Astrocyte (in vitro differentiated cells and primary cell): ENCODE results near the gene CISD1. TPM values are rescaled to one million over a fixed set of nuclear protein-coding genes. Genes with fewer than 3 reads are reported as not detected.

Experiments
- DNase-seq: peaks from one replicate; pipeline ENCODE4 v3.0.0-alpha.2; 2010; ENCODE audit warnings: low read depth
- FAIRE-seq: peaks from 2 replicates; lab custom pipeline; 2011; peaks lifted over from hg19 to GRCh38; lab: Jason Lieb, UNC
- H2AFZ ChIP-seq: 2 replicates; pipeline ENCODE4 v1.6.0; 2012; ENCODE audit warnings: low read depth, low read length, inconsistent platforms
- H3K27ac ChIP-seq: 2 replicates; pipeline ENCODE4 v1.5.1; 2011; ENCODE audit warnings: low read depth, low read length, inconsistent platforms
- H3K27me3 ChIP-seq: 2 replicates; pipeline ENCODE4 v1.6.0; 2011; ENCODE audit warnings: low read length, inconsistent platforms; ENCODE audit not compliant: insufficient read depth
- H3K36me3 ChIP-seq: 2 replicates; pipeline ENCODE4 v1.5.1; 2011; ENCODE audit warnings: low read length, inconsistent platforms; ENCODE audit not compliant: insufficient read depth
- H3K4me1 ChIP-seq: 2 replicates; pipeline ENCODE4 v1.5.1; 2011; ENCODE audit warnings: low read length, inconsistent platforms; ENCODE audit not compliant: insufficient read depth
- H3K4me2 ChIP-seq: 2 replicates; pipeline ENCODE4 v1.6.0; 2012; ENCODE audit warnings: low read length, inconsistent platforms
- H3K4me3 ChIP-seq: 2 replicates; pipeline ENCODE4 v1.5.1; 2011; ENCODE audit warnings: low read depth, mild to moderate bottlenecking, low read length, inconsistent platforms; ENCODE audit not compliant: insufficient read depth
- H3K79me2 ChIP-seq: 2 replicates; pipeline ENCODE4 v1.6.0; 2012; ENCODE audit warnings: mild to moderate bottlenecking, low read length, inconsistent platforms; ENCODE audit not compliant: insufficient read depth
- H3K9ac ChIP-seq: 2 replicates; pipeline ENCODE4 v1.6.0; 2012; ENCODE audit warnings: mild to moderate bottlenecking, low read length, inconsistent platforms
- H3K9me3 ChIP-seq: 2 replicates; pipeline ENCODE4 v1.5.1; 2012; ENCODE audit warnings: low read depth, mild to moderate bottlenecking, low read length, inconsistent platforms; ENCODE audit not compliant: insufficient read depth
- H4K20me1 ChIP-seq: 2 replicates; pipeline ENCODE4 v1.6.0; 2012; ENCODE audit warnings: low read length, inconsistent platforms; ENCODE audit not compliant: insufficient read depth
- H3K27ac Mint-ChIP-seq: one replicate; pipeline ENCODE4 v1.8.0; 2021; ENCODE audit warnings: mild to moderate bottlenecking, mixed read lengths; ENCODE audit not compliant: unreplicated experiment
- H3K27me3 Mint-ChIP-seq: one replicate; pipeline ENCODE4 v1.8.0; 2021; ENCODE audit warnings: low read depth, mixed read lengths; ENCODE audit not compliant: unreplicated experiment
- H3K36me3 Mint-ChIP-seq: one replicate; pipeline ENCODE4 v1.8.0; 2021; ENCODE audit warnings: low read depth, mixed read lengths; ENCODE audit not compliant: unreplicated experiment
- H3K4me1 Mint-ChIP-seq: one replicate; pipeline ENCODE4 v1.8.0; 2021; ENCODE audit warnings: low read depth, mixed read lengths; ENCODE audit not compliant: unreplicated experiment
- H3K4me3 Mint-ChIP-seq: one replicate; pipeline ENCODE4 v1.8.0; 2021; ENCODE audit warnings: mild to moderate bottlenecking, moderate library complexity, mixed read lengths; ENCODE audit not compliant: unreplicated experiment
- H3K9me3 Mint-ChIP-seq: one replicate; pipeline ENCODE4 v1.8.0; 2021; ENCODE audit warnings: mild to moderate bottlenecking, mixed read lengths; ENCODE audit not compliant: unreplicated experiment
- CTCF ChIP-seq: IDR thresholded peaks from 2 replicates; pipeline ENCODE4 v1.5.1; 2011; ENCODE audit warnings: low read depth, mild to moderate bottlenecking, inconsistent platforms, low read length, moderate library complexity; ENCODE audit not compliant: insufficient read depth
- EZH2 ChIP-seq: IDR thresholded peaks from 2 replicates; pipeline ENCODE4 v1.6.1; 2012; ENCODE audit warnings: mild to moderate bottlenecking, low read length, inconsistent platforms; ENCODE audit not compliant: insufficient read depth
- total RNA-seq: library from RNA; stranded (reverse); gene quantifications from 2 replicates; pipeline ENCODE4 v1.2.1, GENCODE V29; 2021

CISD1 gene
- total RNA-seq, 1 donor from 2014 or later = 36.3 TPM

DNA sequence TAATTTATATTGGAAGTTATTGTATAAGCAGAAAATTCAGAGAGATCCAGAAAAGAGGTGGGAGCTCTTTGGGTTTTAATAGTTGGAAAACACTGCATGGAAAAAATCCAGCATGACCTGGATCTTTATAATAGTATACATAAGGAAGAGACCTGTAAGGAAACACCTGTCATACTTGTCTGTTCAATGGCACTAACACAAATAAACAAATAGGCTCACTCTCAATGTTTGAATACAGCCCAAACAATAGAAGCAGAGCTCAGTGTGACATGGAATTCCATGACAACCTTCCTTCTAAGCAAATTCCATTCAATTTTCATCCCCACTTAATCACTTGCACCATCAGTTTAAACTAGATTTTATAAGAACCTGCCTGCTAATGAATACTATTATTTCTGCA lies 31.7 kb downstream of the CISD1 start:
- Histone ChIP-seq H4K20me1 (no peaks in the 10 kb centered on the region), H3K27me3 (no peaks in the 10 kb centered on the region), H3K4me2 (no peak overlapping the region), H3K9ac (no peak overlapping the region), H3K4me1 (no peaks in the 10 kb centered on the region), H3K27ac (no peak overlapping the region), H2AFZ (no peak overlapping the region), H3K4me3 (no peak overlapping the region), H3K9me3 (no peaks in the 10 kb centered on the region), H3K36me3 (no peaks in the 10 kb centered on the region), H3K79me2 (no peaks in the 10 kb centered on the region)
- TF ChIP-seq CTCF (no peak), EZH2 (no peak)
- Mint-ChIP-seq H3K9me3 (no peaks in the 10 kb centered on the region), H3K27me3 (no peaks in the 10 kb centered on the region), H3K27ac (no peak overlapping the region), H3K4me3 (no peak overlapping the region), H3K4me1 (no peaks in the 10 kb centered on the region), H3K36me3 (no peaks in the 10 kb centered on the region)
- DNase-seq = no peak
- no peak for FAIRE-seq

- no peak overlapping the region for H2AFZ ChIP-seq
- FAIRE-seq (no peak), DNase-seq (no peak)
- Mint-ChIP-seq H3K27ac (no peak overlapping the region), H3K4me3 (no peak overlapping the region), H3K36me3 (no peaks in the 10 kb centered on the region), H3K4me1 (no peaks in the 10 kb centered on the region), H3K27me3 (no peaks in the 10 kb centered on the region), H3K9me3 (no peaks in the 10 kb centered on the region)
- H3K4me1 ChIP-seq = no peaks in the 10 kb centered on the region
- H3K9ac ChIP-seq = no peak overlapping the region
- no peaks in the 10 kb centered on the region for H3K27me3 ChIP-seq
- TF ChIP-seq EZH2 (no peak), CTCF (no peak)
- no peaks in the 10 kb centered on the region for H3K9me3 ChIP-seq
- no peaks in the 10 kb centered on the region for H3K79me2 ChIP-seq
- no peak overlapping the region for H3K4me2 ChIP-seq
- H3K36me3 ChIP-seq = no peaks in the 10 kb centered on the region
- no peak overlapping the region for H3K27ac ChIP-seq
- H4K20me1 ChIP-seq = no peaks in the 10 kb centered on the region
- no peak overlapping the region for H3K4me3 ChIP-seq
Observed at GRCh38 chr10:58302254-58302653, 33.3 kb downstream of the CISD1 start.

GRCh38 chr10:58304099-58304633 lies 35.2 kb downstream of the CISD1 start:
- Histone ChIP-seq H3K4me2 (no peak overlapping the region), H3K9ac (no peak overlapping the region)
- FAIRE-seq = no peak

More at GRCh38 chr10:58304099-58304633, 35.2 kb downstream of the CISD1 start:
- no peaks in the 10 kb centered on the region for H3K27me3 Mint-ChIP-seq
- H3K4me1 ChIP-seq = no peaks in the 10 kb centered on the region
- no peak overlapping the region for H3K27ac ChIP-seq
- no peak overlapping the region for H3K27ac Mint-ChIP-seq
- H3K27me3 ChIP-seq = no peaks in the 10 kb centered on the region
- H3K36me3 ChIP-seq = no peaks in the 10 kb centered on the region
- no peaks in the 10 kb centered on the region for H3K36me3 Mint-ChIP-seq
- no peak for TF ChIP-seq EZH2
- no peak for TF ChIP-seq CTCF
- no peaks in the 10 kb centered on the region for H3K9me3 ChIP-seq
- no peak overlapping the region for H2AFZ ChIP-seq
- no peaks in the 10 kb centered on the region for H3K79me2 ChIP-seq
- H4K20me1 ChIP-seq = no peaks in the 10 kb centered on the region
- no peaks in the 10 kb centered on the region for H3K4me1 Mint-ChIP-seq
- H3K4me3 ChIP-seq = no peak overlapping the region
- H3K9me3 Mint-ChIP-seq = no peaks in the 10 kb centered on the region
- no peak for DNase-seq
- no peak overlapping the region for H3K4me3 Mint-ChIP-seq
